T follicular helper cell (primary cell): Measurements from ENCODE around the gene CAMKK2.

Source experiments
- DNase-seq: peaks from one replicate; pipeline ENCODE4 v3.0.0-alpha.2; 2020; ENCODE audit warnings: low read depth

CAMKK2 gene

DNA sequence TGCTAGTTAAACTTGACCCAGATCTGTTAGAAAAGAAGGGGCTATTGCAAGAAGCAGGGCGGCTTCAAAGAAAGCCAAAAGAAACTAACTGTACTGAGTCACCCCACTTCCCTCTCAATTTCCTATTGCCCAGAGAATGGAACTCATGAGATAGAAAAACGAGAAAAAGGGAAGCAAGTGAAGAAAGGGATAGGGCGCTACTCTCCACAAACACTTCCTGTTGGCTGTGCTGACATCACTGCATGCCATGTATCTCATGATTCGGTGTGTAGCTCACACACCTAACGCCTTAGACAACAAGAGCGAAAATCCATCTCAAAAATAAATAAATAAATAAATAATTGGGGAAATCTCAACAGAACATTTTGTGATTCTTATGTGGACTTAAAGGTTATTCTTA, 99.6 kb downstream of the CAMKK2 start:
- DNase-seq = no peak

DNA sequence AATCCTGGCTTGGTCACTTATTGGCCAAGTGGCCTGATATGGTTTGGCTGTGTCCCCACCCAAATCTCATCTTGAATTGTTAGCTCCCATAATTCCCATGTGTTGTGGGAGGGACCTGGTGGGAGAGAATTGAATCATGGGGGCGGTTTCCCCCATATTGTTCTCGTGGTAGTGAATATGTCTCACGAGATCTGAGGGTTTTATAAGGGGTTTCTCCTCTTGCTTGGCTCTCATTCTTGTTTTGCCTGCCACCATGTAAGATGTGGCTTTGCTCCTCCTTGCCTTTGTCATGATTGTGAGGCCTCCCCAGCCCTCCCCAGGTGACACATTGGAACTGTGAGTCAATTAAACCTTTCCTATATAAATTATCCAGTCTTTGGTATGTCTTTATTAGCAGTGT, 105.4 kb downstream of the CAMKK2 start:
- DNase-seq = no peak

- DNase-seq = no peak
These were observed 105.9 kb downstream of the CAMKK2 start for GRCh38 chr12:121190523-121191031.

DNA sequence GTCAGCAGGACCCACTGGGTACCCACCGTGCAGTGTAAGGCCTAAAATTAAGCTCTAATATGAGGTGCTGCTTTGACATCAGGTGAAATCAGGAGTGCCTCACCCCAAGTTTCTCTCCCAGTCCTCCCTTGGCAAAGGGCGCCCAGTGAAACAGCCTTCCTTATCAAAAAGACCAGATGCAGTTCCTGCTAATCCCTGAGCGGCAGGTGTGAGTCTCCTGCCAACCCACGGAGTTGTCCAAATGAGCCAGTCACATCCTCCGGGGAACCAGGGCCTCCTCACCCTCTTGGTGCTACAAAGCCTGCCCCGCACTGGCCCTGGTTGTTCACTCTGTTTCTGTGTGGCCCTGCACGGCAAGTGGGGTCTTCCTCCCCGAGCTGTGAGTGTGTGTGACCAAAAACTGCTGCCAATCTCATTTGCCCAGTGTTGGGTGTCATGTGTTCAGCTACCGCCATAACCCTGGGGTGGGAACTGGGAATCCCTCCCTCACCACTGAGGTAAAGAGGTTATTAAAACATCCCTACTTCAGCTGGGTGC, 106.8 kb downstream of the CAMKK2 start:
- no peak for DNase-seq

- no peak for DNase-seq
These were observed 107.4 kb downstream of the CAMKK2 start for GRCh38 chr12:121189131-121189530.

DNA sequence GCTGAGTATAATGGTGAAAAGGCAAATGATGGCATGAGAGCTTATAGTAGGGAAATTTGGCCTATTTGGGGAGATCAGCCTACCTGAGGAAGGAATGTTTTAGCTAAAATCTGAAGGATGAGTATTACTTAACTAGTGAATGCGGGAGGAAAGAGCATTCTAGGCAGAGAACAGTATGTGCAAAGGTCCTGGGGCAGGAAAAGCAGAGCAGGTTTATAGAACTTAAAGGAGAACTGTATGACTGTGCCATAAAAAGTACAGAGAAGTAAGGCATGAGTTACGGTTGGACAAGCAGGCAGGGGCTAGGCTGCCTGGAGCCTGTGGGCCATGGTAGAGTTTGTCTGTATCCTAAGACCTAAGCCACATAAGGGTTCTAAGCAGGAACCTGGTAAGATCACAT, 108.3 kb downstream of the CAMKK2 start:
- DNase-seq = no peak
